Smooth muscle cell of the umbilical artery (primary cell): Measurements from ENCODE around the gene SAP25. TPM values are rescaled to one million over a fixed set of nuclear protein-coding genes. Genes with fewer than 3 reads are reported as not detected.

Experiments
- total RNA-seq: library from RNA; depleted of rRNA; stranded (reverse); fragments of >200 nt; gene quantifications from 2 replicates; pipeline ENCODE4 v1.2.3, GENCODE V29; 2014

Gene SAP25
- not detected in 2 replicates for total RNA-seq

GRCh38 chr7:100573691-100574361, at the start of gene SAP25:
Gene SAP25, minus strand, starts transcription at chr7:100573900. Its CDS starts 158 bp downstream, at chr7:100573742.

DNA sequence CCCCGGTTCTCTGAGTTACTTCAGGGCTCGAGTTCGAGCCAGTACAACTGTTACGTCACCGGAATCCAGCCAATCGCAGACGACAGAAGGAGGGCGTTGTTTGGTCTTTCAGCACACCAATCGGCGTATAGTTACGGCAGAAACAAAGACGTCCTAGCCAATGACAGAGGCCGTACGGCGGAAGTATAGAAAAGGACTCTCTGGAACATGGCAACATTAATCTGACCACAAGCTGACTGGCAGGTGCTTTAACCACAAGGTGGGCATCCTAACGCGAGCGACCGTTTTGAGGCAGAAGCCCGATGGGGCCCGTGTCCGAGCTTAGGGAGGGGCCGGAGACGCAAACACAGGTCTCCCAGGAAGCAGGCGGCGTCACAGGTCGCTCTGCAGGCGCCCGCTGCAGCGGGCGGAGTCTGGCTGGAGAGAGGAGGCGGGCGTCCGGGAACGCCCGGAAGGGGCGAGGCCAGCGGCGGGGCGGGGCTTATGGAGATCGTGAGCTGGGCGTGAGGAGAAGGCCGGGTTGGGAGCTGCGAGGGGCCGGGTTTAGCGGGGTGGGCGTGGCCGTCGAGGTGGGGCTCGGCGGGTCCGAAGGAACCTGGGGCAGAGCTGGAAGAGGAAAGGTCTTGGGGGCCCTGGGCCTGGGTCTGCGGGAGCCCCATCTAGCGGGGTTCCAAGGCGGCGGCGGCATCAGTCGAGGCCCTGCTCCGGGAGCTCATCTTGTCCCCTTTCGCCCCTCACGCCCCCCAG, 38.5 kb upstream of the SAP25 start, which contains the start of gene MOSPD3:
Gene MOSPD3 (plus strand): TSS at position 558 of the 747 bp plus-strand sequence. CDS start 252 bp downstream, outside the sequence.

GRCh38 chr7:100586266-100587025, 12.7 kb upstream of the SAP25 start, which contains the start of gene FBXO24:
Gene FBXO24, plus strand, starts transcription at chr7:100586328. Its CDS starts 298 bp downstream, at chr7:100586626.

GRCh38 chr7:100585511-100586265, 12.0 kb upstream of the SAP25 start, which contains the start of gene LRCH4:
Gene LRCH4, minus strand, starts transcription at chr7:100586129. Its CDS starts 29 bp downstream, at chr7:100586100.

GRCh38 chr7:100538654-100539435, 34.9 kb downstream of the SAP25 start, which contains the start of gene AGFG2:
Gene AGFG2, plus strand, starts transcription at chr7:100539203. Its CDS starts 144 bp downstream, at chr7:100539347.

Other genes starting within 250 kb of the SAP25 start
- 10.4 and 13.5 TPM in 2 replicates for gene PILRB, start 215.8 kb downstream of the SAP25 start, total RNA-seq
- gene PILRA, start 200.4 kb downstream of the SAP25 start, total RNA-seq: 0.89 TPM in 1 of 2 replicates, not detected in the other
- gene ZCWPW1, start 145.2 kb downstream of the SAP25 start, total RNA-seq: 1.1 and 1.2 TPM in 2 replicates
- gene MEPCE, start 144.1 kb downstream of the SAP25 start, total RNA-seq: 14.8 and 17.9 TPM in 2 replicates
- 11.3 and 12.5 TPM in 2 replicates for gene PPP1R35, start 137.4 kb downstream of the SAP25 start, total RNA-seq
- 0.30 and 1.5 TPM in 2 replicates for gene SPACDR, start 109.6 kb downstream of the SAP25 start, total RNA-seq
- gene TSC22D4, start 94.7 kb downstream of the SAP25 start, total RNA-seq: 10.1 and 19.5 TPM in 2 replicates
- gene NYAP1, start 90.0 kb downstream of the SAP25 start, total RNA-seq: 0.83 and 1.2 TPM in 2 replicates
- 3.0 and 4.4 TPM in 2 replicates for gene AGFG2, start 34.7 kb downstream of the SAP25 start, total RNA-seq
- 7.7 and 12.6 TPM in 2 replicates for gene LRCH4, start 12.2 kb upstream of the SAP25 start, total RNA-seq
- 0.30 and 0.32 TPM in 2 replicates for gene FBXO24, start 12.4 kb upstream of the SAP25 start, total RNA-seq
- gene PCOLCE, start 28.5 kb upstream of the SAP25 start, total RNA-seq: 16.9 and 51.6 TPM in 2 replicates
- gene MOSPD3, start 38.6 kb upstream of the SAP25 start, total RNA-seq: 4.2 and 5.4 TPM in 2 replicates
- 0.83 and 0.89 TPM in 2 replicates for gene TFR2, start 67.7 kb upstream of the SAP25 start, total RNA-seq
- gene ACTL6B, start 82.5 kb upstream of the SAP25 start, total RNA-seq: not detected in 2 replicates
- 61.5 and 126 TPM in 2 replicates for gene GNB2, start 99.8 kb upstream of the SAP25 start, total RNA-seq
- gene GIGYF1, start 120.3 kb upstream of the SAP25 start, total RNA-seq: 11.3 and 14.4 TPM in 2 replicates
- gene POP7, start 132.2 kb upstream of the SAP25 start, total RNA-seq: 27.6 and 27.9 TPM in 2 replicates
- gene EPO, start 146.6 kb upstream of the SAP25 start, total RNA-seq: not detected in 2 replicates
- gene ZAN, start 159.7 kb upstream of the SAP25 start, total RNA-seq: not detected in 2 replicates